WTC11 (cell line): ENCODE measurements around the gene SRSF6. TPM values are rescaled to one million over a fixed set of nuclear protein-coding genes. Genes with fewer than 3 reads are reported as not detected.
A peak's percentile ranks its signal among the peaks of the same experiment; 100 is the strongest.

Source experiments
- ATAC-seq: fragments of 200-7000 bp; cut with Tn5 transposase; 2 replicates; pipeline ENCODE4 v1.10.0; 2021; ENCODE audit warnings: mild to moderate bottlenecking, moderate library complexity
- CTCF ChIA-PET: fragments of 300-600 bp; sonication (Branson Sonifier 250); formaldehyde crosslinking; loops from one replicate; lab custom pipeline; 2021; ENCODE audit warnings: antibody characterized with exemption; lab: Charles Lee
- POLR2A ChIA-PET: fragments of 350-600 bp; sonication (Branson Sonifier 250); formaldehyde crosslinking; loops from one replicate; lab custom pipeline; 2021; ENCODE audit warnings: antibody characterized with exemption; lab: Charles Lee
- DNase-seq: peaks from one replicate; pipeline ENCODE4 v3.0.0; 2021; ENCODE audit warnings: low spot score
- H3K27ac Mint-ChIP-seq: 2 replicates; pipeline ENCODE4 v1.8.0; 2021; ENCODE audit warnings: mixed read lengths
- H3K27me3 Mint-ChIP-seq: 2 replicates; pipeline ENCODE4 v1.8.0; 2021; ENCODE audit warnings: low read depth, mild to moderate bottlenecking, moderate library complexity, mixed read lengths
- H3K36me3 Mint-ChIP-seq: 2 replicates; pipeline ENCODE4 v1.8.0; 2021; ENCODE audit warnings: mixed read lengths
- H3K4me1 Mint-ChIP-seq: 2 replicates; pipeline ENCODE4 v1.8.0; 2022; ENCODE audit warnings: mixed read lengths
- H3K4me3 Mint-ChIP-seq: 2 replicates; pipeline ENCODE4 v1.8.0; 2021; ENCODE audit warnings: mild to moderate bottlenecking, moderate library complexity, mixed read lengths
- H3K9me3 Mint-ChIP-seq: 2 replicates; pipeline ENCODE4 v1.8.0; 2021; ENCODE audit warnings: mixed read lengths
- ATF1 ChIP-seq: sonication (generic); formaldehyde crosslinking; IDR thresholded peaks from 2 replicates; pipeline ENCODE4 v1.8.1; 2023; ENCODE audit warnings: mild to moderate bottlenecking, moderate library complexity, missing genetic modification reagents
- NFE2L1 ChIP-seq: sonication (generic); formaldehyde crosslinking; IDR thresholded peaks from 2 replicates; pipeline ENCODE4 v1.8.1; 2023; ENCODE audit warnings: missing genetic modification reagents
- NR2C2 ChIP-seq: sonication (generic); formaldehyde crosslinking; IDR thresholded peaks from 2 replicates; pipeline ENCODE4 v1.8.0; 2022; ENCODE audit warnings: mild to moderate bottlenecking, missing genetic modification reagents
- OVOL2 ChIP-seq: fragments of 250-450 bp; sonication (Bioruptor Pico); IDR thresholded peaks from 2 replicates; pipeline ENCODE4 v1.9.0; 2021; ENCODE audit warnings: mild to moderate bottlenecking, borderline replicate concordance
- TEAD4 ChIP-seq: sonication (generic); formaldehyde crosslinking; IDR thresholded peaks from 2 replicates; pipeline ENCODE4 v1.8.0; 2022; ENCODE audit warnings: mild to moderate bottlenecking, missing genetic modification reagents
- ZNF416 ChIP-seq: fragments of 250-450 bp; sonication (Bioruptor Pico); IDR thresholded peaks from 2 replicates; pipeline ENCODE4 v1.9.0; 2021; ENCODE audit warnings: mild to moderate bottlenecking, inconsistent platforms
- total RNA-seq: library from RNA; stranded (reverse); gene quantifications from 3 replicates; pipeline ENCODE4 v1.2.3, GENCODE V29; 2021
- TF ChIP-seq, protein P1 (sequence below): sonication (generic); formaldehyde crosslinking; IDR thresholded peaks from 2 replicates; pipeline ENCODE4 v1.8.1; 2023; ENCODE audit warnings: mild to moderate bottlenecking, missing genetic modification reagents
- TF ChIP-seq, protein P2 (sequence below): sonication (generic); formaldehyde crosslinking; IDR thresholded peaks from 2 replicates; pipeline ENCODE4 v1.8.0; 2022; ENCODE audit warnings: mild to moderate bottlenecking, missing genetic modification reagents
- TF ChIP-seq, protein P3 (sequence below): sonication (generic); formaldehyde crosslinking; IDR thresholded peaks from 2 replicates; pipeline ENCODE4 v1.8.1; 2022; ENCODE audit warnings: mild to moderate bottlenecking, moderate library complexity, missing genetic modification reagents
- TF ChIP-seq, protein P4 (sequence below): sonication (generic); formaldehyde crosslinking; conservative IDR thresholded peaks from 2 replicates; pipeline ENCODE4 v1.8.1; 2022; ENCODE audit warnings: mild to moderate bottlenecking, missing genetic modification reagents
- TF ChIP-seq, protein P5 (sequence below): sonication (generic); formaldehyde crosslinking; IDR thresholded peaks from 2 replicates; pipeline ENCODE4 v1.8.0; 2023; ENCODE audit warnings: mild to moderate bottlenecking, missing genetic modification reagents

The SRSF6 gene
- total RNA-seq, 1 experiment from 2014 or later = 107 TPM

DNA sequence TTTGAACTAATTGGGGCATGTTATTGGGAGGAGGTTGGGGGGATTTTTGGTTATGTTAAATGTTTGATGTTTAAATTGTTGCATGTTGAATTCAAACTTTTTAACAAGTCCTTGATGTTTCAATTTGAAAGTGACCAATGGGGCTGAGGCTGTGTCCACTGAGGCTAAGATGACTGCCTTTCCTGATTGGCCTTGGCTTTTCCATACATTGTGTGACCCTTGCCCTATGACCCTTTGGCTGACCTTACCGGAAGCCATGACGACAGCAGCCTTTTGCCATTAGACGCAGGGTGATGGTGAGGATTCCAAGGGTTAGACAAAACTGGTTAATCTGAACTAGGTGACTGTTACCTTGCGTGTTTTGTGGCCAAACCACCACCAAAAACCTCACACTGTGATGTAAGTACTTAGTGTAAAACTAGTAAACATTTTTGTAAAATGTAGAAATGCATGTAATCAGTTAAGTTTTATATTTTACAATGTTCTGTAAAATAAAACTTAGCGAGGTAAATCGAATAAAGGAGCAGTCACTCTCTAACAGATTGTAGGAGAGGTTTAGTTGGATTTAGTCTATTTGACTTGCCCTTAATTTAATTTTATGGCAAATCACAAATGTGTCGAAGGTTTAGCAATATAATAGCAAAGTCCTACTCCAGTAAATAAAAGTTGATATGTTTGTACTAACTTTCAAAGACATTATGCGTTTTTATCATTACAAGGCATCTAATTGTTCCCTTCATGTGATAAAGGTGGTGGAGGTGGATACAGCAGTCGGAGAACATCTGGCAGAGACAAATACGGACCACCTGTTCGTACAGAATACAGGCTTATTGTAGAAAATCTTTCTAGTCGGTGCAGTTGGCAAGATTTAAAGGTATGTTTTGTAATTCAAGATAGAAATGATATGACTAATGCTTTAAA is 1.6 kb downstream of the SRSF6 start:
- no peak overlapping the region; the same call in 1 of the 2 replicates for H3K27ac Mint-ChIP-seq
- H3K4me3 Mint-ChIP-seq = peak overlapping the region; percentile 83
- H3K9me3 Mint-ChIP-seq = peaks cover 5% of the 10 kb centered on the region; the same call in 1 of the 2 replicates
- TF ChIP-seq NR2C2 (peak; percentile 58; the same call in 1 of the 2 replicates), NFE2L1 (CRISPR knock-in tag) (no peak), TEAD4 (CRISPR knock-in tag) (no peak), ATF1 (CRISPR knock-in tag) (no peak)
- TF ChIP-seq, protein P1, sequence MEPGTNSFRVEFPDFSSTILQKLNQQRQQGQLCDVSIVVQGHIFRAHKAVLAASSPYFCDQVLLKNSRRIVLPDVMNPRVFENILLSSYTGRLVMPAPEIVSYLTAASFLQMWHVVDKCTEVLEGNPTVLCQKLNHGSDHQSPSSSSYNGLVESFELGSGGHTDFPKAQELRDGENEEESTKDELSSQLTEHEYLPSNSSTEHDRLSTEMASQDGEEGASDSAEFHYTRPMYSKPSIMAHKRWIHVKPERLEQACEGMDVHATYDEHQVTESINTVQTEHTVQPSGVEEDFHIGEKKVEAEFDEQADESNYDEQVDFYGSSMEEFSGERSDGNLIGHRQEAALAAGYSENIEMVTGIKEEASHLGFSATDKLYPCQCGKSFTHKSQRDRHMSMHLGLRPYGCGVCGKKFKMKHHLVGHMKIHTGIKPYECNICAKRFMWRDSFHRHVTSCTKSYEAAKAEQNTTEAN (CRISPR knock-in tag) = no peak
- H3K4me1 Mint-ChIP-seq = peaks cover 27% of the 10 kb centered on the region
- CTCF ChIA-PET = interaction anchor here (0.6 to 3.6 kb wide), 3 partner anchors 10 to 78 kb away, joined by 3 to 18 read pairs (median 4); partner anchors contain the start of gene L3MBTL1
- POLR2A ChIA-PET = no interaction called here
- no peak for ATAC-seq
- DNase-seq = no peak
- peaks cover 53% of the 10 kb centered on the region for H3K36me3 Mint-ChIP-seq
- peaks cover 4% of the 10 kb centered on the region; the same call in 1 of the 2 replicates for H3K27me3 Mint-ChIP-seq

DNA sequence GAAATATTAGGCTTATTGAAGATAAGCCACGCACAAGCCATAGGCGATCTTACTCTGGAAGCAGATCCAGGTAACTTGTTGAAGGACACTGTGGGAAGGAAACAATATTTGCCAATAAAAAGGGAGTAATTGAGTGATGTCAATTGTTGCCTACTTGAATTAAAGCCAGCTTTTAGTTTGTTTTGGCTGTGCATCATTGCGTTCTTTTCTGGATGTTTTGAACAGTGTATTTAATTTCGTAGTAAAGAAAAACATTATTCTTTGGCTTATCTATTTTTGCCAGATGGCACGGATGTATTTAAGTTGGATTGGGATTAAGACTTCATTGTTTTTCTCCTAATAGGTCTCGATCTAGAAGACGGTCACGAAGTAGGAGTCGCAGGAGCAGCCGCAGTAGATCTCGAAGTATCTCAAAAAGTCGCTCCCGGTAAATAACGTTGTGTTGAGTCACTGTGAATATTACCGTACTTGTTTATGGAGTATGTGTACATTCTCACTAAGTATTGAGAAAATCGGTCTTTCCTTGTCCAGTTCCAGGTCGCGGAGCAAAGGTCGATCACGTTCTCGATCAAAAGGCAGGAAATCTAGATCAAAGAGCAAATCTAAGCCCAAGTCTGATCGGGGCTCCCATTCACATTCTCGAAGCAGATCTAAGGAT is 2.6 kb downstream of the SRSF6 start:
- Mint-ChIP-seq H3K9me3 (peaks cover 5% of the 10 kb centered on the region; the same call in 1 of the 2 replicates), H3K27ac (peak overlapping the region; percentile 81), H3K36me3 (peaks cover 62% of the 10 kb centered on the region), H3K27me3 (peaks cover 4% of the 10 kb centered on the region; the same call in 1 of the 2 replicates), H3K4me3 (peak overlapping the region; percentile 83; the same call in 1 of the 2 replicates), H3K4me1 (peaks cover 27% of the 10 kb centered on the region)
- ChIA-PET POLR2A (interaction anchor here (0.6 kb wide), 2 partner anchors 11 to 86 kb away, joined by 3 to 9 read pairs; no protein-coding TSS in a partner anchor), CTCF (interaction anchor here (1.2 kb wide), 1 partner anchor 78 kb away, joined by 3 read pairs; no protein-coding TSS in a partner anchor)
- TF ChIP-seq OVOL2 (CRISPR knock-in tag) = no peak
- TF ChIP-seq, protein P2, sequence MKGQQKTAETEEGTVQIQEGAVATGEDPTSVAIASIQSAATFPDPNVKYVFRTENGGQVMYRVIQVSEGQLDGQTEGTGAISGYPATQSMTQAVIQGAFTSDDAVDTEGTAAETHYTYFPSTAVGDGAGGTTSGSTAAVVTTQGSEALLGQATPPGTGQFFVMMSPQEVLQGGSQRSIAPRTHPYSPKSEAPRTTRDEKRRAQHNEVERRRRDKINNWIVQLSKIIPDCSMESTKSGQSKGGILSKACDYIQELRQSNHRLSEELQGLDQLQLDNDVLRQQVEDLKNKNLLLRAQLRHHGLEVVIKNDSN = no peak
- TF ChIP-seq, protein P3, sequence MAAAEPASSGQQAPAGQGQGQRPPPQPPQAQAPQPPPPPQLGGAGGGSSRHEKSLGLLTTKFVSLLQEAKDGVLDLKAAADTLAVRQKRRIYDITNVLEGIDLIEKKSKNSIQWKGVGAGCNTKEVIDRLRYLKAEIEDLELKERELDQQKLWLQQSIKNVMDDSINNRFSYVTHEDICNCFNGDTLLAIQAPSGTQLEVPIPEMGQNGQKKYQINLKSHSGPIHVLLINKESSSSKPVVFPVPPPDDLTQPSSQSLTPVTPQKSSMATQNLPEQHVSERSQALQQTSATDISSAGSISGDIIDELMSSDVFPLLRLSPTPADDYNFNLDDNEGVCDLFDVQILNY (CRISPR knock-in tag) = no peak
- TF ChIP-seq ZNF416 (CRISPR knock-in tag) = no peak
- DNase-seq (no peak), ATAC-seq (no peak)

DNA sequence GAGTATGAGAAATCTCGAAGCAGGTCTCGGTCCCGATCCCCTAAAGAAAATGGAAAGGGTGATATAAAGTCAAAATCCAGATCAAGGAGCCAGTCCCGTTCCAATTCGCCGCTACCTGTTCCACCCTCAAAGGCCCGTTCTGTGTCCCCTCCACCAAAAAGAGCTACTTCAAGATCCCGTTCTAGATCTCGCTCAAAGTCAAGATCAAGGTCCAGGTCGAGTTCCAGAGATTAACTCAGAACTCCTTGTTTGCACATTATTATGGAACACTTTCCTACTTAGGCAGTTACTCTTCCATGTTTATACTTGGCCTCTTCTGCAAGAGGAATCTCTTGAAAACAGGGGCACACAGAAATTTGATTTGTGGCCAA is 3.1 kb downstream of the SRSF6 start:
- peaks cover 27% of the 10 kb centered on the region for H3K4me1 Mint-ChIP-seq
- peak overlapping the region; percentile 83; the same call in 1 of the 2 replicates for H3K4me3 Mint-ChIP-seq
- TF ChIP-seq, protein P4, sequence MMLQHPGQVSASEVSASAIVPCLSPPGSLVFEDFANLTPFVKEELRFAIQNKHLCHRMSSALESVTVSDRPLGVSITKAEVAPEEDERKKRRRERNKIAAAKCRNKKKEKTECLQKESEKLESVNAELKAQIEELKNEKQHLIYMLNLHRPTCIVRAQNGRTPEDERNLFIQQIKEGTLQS (CRISPR knock-in tag) = no peak
- TF ChIP-seq, protein P5, sequence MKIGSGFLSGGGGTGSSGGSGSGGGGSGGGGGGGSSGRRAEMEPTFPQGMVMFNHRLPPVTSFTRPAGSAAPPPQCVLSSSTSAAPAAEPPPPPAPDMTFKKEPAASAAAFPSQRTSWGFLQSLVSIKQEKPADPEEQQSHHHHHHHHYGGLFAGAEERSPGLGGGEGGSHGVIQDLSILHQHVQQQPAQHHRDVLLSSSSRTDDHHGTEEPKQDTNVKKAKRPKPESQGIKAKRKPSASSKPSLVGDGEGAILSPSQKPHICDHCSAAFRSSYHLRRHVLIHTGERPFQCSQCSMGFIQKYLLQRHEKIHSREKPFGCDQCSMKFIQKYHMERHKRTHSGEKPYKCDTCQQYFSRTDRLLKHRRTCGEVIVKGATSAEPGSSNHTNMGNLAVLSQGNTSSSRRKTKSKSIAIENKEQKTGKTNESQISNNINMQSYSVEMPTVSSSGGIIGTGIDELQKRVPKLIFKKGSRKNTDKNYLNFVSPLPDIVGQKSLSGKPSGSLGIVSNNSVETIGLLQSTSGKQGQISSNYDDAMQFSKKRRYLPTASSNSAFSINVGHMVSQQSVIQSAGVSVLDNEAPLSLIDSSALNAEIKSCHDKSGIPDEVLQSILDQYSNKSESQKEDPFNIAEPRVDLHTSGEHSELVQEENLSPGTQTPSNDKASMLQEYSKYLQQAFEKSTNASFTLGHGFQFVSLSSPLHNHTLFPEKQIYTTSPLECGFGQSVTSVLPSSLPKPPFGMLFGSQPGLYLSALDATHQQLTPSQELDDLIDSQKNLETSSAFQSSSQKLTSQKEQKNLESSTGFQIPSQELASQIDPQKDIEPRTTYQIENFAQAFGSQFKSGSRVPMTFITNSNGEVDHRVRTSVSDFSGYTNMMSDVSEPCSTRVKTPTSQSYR (CRISPR knock-in tag) = no peak
- H3K27ac Mint-ChIP-seq = peak overlapping the region; percentile 81
- ATAC-seq (no peak), DNase-seq (no peak)
- peaks cover 3% of the 10 kb centered on the region; the same call in 1 of the 2 replicates for H3K27me3 Mint-ChIP-seq
- ChIA-PET CTCF (interaction anchor here (1.2 kb wide), 1 partner anchor 78 kb away, joined by 3 read pairs; no protein-coding TSS in a partner anchor), POLR2A (interaction anchor here (0.6 kb wide), 2 partner anchors 11 to 85 kb away, joined by 3 to 9 read pairs; no protein-coding TSS in a partner anchor)
- H3K9me3 Mint-ChIP-seq = peaks cover 4% of the 10 kb centered on the region; the same call in 1 of the 2 replicates
- H3K36me3 Mint-ChIP-seq = peaks cover 65% of the 10 kb centered on the region
